NT2/D1 (cell line): ENCODE measurements around the gene ZNF831.

Experiments used
- DNase-seq: peaks from one replicate; pipeline ENCODE4 v3.0.0-alpha.2; 2011; ENCODE audit warnings: low read depth, low spot score
- H3K27me3 ChIP-seq: 2 replicates; pipeline ENCODE4 v1.6.0; 2011; ENCODE audit warnings: mild to moderate bottlenecking; ENCODE audit not compliant: insufficient read length, insufficient read depth
- H3K36me3 ChIP-seq: 2 replicates; pipeline ENCODE4 v1.6.1; 2011; ENCODE audit warnings: mild to moderate bottlenecking, low read length, mixed read lengths; ENCODE audit not compliant: insufficient read depth, insufficient read length
- H3K4me1 ChIP-seq: 2 replicates; pipeline ENCODE4 v1.5.1; 2011; ENCODE audit not compliant: insufficient read depth, insufficient read length
- H3K4me3 ChIP-seq: 2 replicates; pipeline ENCODE4 v1.5.1; 2011; ENCODE audit warnings: low read depth; ENCODE audit not compliant: insufficient read length
- H3K9ac ChIP-seq: 2 replicates; pipeline ENCODE4 v1.6.0; 2011; ENCODE audit warnings: low read depth; ENCODE audit not compliant: insufficient read length
- H3K9me3 ChIP-seq: 2 replicates; pipeline ENCODE4 v1.5.1; 2011; ENCODE audit warnings: mild to moderate bottlenecking, low read length; ENCODE audit not compliant: insufficient read depth
- SUZ12 ChIP-seq: IDR thresholded peaks from 2 replicates; pipeline ENCODE4 v1.6.1; 2011; ENCODE audit not compliant: insufficient read length, insufficient read depth; ENCODE audit errors: extremely low read depth
- YY1 ChIP-seq: IDR thresholded peaks from 2 replicates; pipeline ENCODE4 v1.6.1; 2011; ENCODE audit not compliant: insufficient read length, insufficient read depth
- ZNF274 ChIP-seq: IDR thresholded peaks from 2 replicates; pipeline ENCODE4 v1.6.1; 2011; ENCODE audit warnings: mild to moderate bottlenecking, low read depth, low read length

Gene ZNF831

GRCh38 chr20:59151820-59152219, 11.8 kb upstream of the ZNF831 start:
- no peak for TF ChIP-seq ZNF274
- Histone ChIP-seq H3K9me3 (no peaks in the 10 kb centered on the region), H3K4me1 (peaks cover 3% of the 10 kb centered on the region), H3K4me3 (no peak overlapping the region), H3K9ac (no peak overlapping the region), H3K27me3 (no peaks in the 10 kb centered on the region), H3K36me3 (no peaks in the 10 kb centered on the region)
- DNase-seq: no peak

GRCh38 chr20:59152559-59153354, 10.9 kb upstream of the ZNF831 start:
- Histone ChIP-seq H3K4me1 (peaks cover 3% of the 10 kb centered on the region), H3K9ac (no peak overlapping the region), H3K36me3 (no peaks in the 10 kb centered on the region), H3K4me3 (no peak overlapping the region), H3K9me3 (no peaks in the 10 kb centered on the region), H3K27me3 (no peaks in the 10 kb centered on the region)
- no peak for DNase-seq
- no peak for TF ChIP-seq ZNF274
- TF ChIP-seq YY1: no peak
- TF ChIP-seq SUZ12: no peak

GRCh38 chr20:59153355-59153681, 10.3 kb upstream of the ZNF831 start:
- no peak for DNase-seq
- Histone ChIP-seq H3K36me3 (no peaks in the 10 kb centered on the region), H3K27me3 (no peaks in the 10 kb centered on the region), H3K4me3 (no peak overlapping the region), H3K4me1 (peaks cover 6% of the 10 kb centered on the region), H3K9me3 (no peaks in the 10 kb centered on the region), H3K9ac (no peak overlapping the region)
- no peak for TF ChIP-seq ZNF274
- TF ChIP-seq SUZ12: no peak
- no peak for TF ChIP-seq YY1

- H3K27me3 ChIP-seq: no peaks in the 10 kb centered on the region
- H3K9me3 ChIP-seq: no peaks in the 10 kb centered on the region
- DNase-seq: no peak
- no peaks in the 10 kb centered on the region for H3K36me3 ChIP-seq
- H3K4me1 ChIP-seq: peaks cover 7% of the 10 kb centered on the region
- TF ChIP-seq YY1 (no peak), SUZ12 (no peak), ZNF274 (no peak)
- no peak overlapping the region for H3K4me3 ChIP-seq
- no peak overlapping the region for H3K9ac ChIP-seq
Measured at GRCh38 chr20:59153832-59154231, 9.8 kb upstream of the ZNF831 start.

GRCh38 chr20:59154317-59155013, 9.2 kb upstream of the ZNF831 start:
- H3K4me1 ChIP-seq: peaks cover 7% of the 10 kb centered on the region
- no peak for DNase-seq
- H3K36me3 ChIP-seq: no peaks in the 10 kb centered on the region
- no peaks in the 10 kb centered on the region for H3K9me3 ChIP-seq
- TF ChIP-seq ZNF274 (no peak), YY1 (no peak), SUZ12 (no peak)
- no peaks in the 10 kb centered on the region for H3K27me3 ChIP-seq
- no peak overlapping the region for H3K9ac ChIP-seq
- H3K4me3 ChIP-seq: no peak overlapping the region

- Histone ChIP-seq H3K27me3 (no peaks in the 10 kb centered on the region), H3K9ac (no peak overlapping the region), H3K9me3 (no peaks in the 10 kb centered on the region), H3K4me1 (peaks cover 4% of the 10 kb centered on the region), H3K36me3 (no peaks in the 10 kb centered on the region), H3K4me3 (no peak overlapping the region)
- no peak for DNase-seq
- TF ChIP-seq YY1 (no peak), SUZ12 (no peak), ZNF274 (no peak)
Measured at GRCh38 chr20:59157064-59157463, 6.6 kb upstream of the ZNF831 start.

GRCh38 chr20:59157531-59157930, 6.1 kb upstream of the ZNF831 start:
- TF ChIP-seq YY1: no peak
- H3K9ac ChIP-seq: no peak overlapping the region
- H3K4me3 ChIP-seq: no peak overlapping the region
- H3K36me3 ChIP-seq: no peaks in the 10 kb centered on the region
- peaks cover 4% of the 10 kb centered on the region for H3K4me1 ChIP-seq
- H3K9me3 ChIP-seq: no peaks in the 10 kb centered on the region
- no peaks in the 10 kb centered on the region for H3K27me3 ChIP-seq
- DNase-seq: no peak
